B cell (primary cell): ENCODE results near the gene SNRPN. TPM values are rescaled to one million over a fixed set of nuclear protein-coding genes. Genes with fewer than 3 reads are reported as not detected.

Experiments
- ATAC-seq: fragments of 200-7000 bp; cut with Tn5 transposase; one replicate; pipeline ENCODE4 v1.10.0; 2021; ENCODE audit warnings: low read depth, mild to moderate bottlenecking, moderate number of reproducible peaks, moderate library complexity
- CTCF ChIA-PET: fragments of 350-600 bp; sonication (Branson Sonifier 250); formaldehyde crosslinking; loops from one replicate; lab custom pipeline; 2021; ENCODE audit warnings: antibody characterized with exemption, inconsistent platforms; lab: Charles Lee
- POLR2A ChIA-PET: fragments of 350-600 bp; sonication (Branson Sonifier 250); formaldehyde crosslinking; loops from one replicate; lab custom pipeline; 2021; ENCODE audit warnings: antibody characterized with exemption; lab: Charles Lee
- DNase-seq: peaks from one replicate; pipeline ENCODE4 v3.0.0; 2013
- H2AFZ ChIP-seq: 2 replicates; pipeline ENCODE4 v1.6.1; 2012; ENCODE audit warnings: mild to moderate bottlenecking, low read depth, low read length; ENCODE audit not compliant: insufficient read depth, poor library complexity, severe bottlenecking
- H3K27ac ChIP-seq, 2 donors: 1 replicate in 1 of 2; 2 replicates in 1 of 2; pipeline ENCODE4 v1.5.1; 2012 to 2013; ENCODE audit warnings: low read length in 2 of 2, mild to moderate bottlenecking in 2 of 2, moderate library complexity in 1 of 2
- H3K27me3 ChIP-seq, 4 experiments: fragments of 200-600 bp in 1 of 4; sonication (generic) in 1 of 4; replicated peaks in 1 of 4; 1 replicate in 2 of 4; 2 replicates in 2 of 4; pipeline versions ENCODE4 v1.6.1 to v1.7.0; 2013 to 2016; ENCODE audit warnings: low read length in 3 of 4, mild to moderate bottlenecking in 2 of 4, mixed read lengths in 1 of 4, moderate library complexity in 1 of 4; ENCODE audit not compliant: insufficient read depth in 4 of 4, control insufficient read depth in 3 of 4; ENCODE audit errors: control extremely low read depth in 1 of 4
- H3K36me3 ChIP-seq, 2 experiments: replicated peaks in 1 of 2; 1 replicate in 1 of 2; 2 replicates in 1 of 2; pipeline versions ENCODE4 v1.6.1 to v1.7.1; 2013; ENCODE audit warnings: low read length in 1 of 2; ENCODE audit not compliant: insufficient read depth in 2 of 2, control insufficient read depth in 1 of 2; ENCODE audit errors: control extremely low read depth in 1 of 2, extremely low read depth in 1 of 2
- H3K4me1 ChIP-seq, 2 donors: fragments of 200-600 bp in 1 of 2; sonication (generic) in 1 of 2; 1 replicate in 1 of 2; 2 replicates in 1 of 2; pipeline versions ENCODE4 v1.5.1 to v1.6.1; 2013 to 2017; ENCODE audit warnings: low read length in 2 of 2; ENCODE audit not compliant: control insufficient read depth in 2 of 2, insufficient read depth in 2 of 2
- H3K4me2 ChIP-seq: replicated peaks from 2 replicates; pipeline ENCODE3; 2012; ENCODE audit warnings: mild to moderate bottlenecking, low read depth, low read length; ENCODE audit not compliant: poor library complexity, severe bottlenecking
- H3K4me3 ChIP-seq, 5 experiments: fragments of 200-600 bp in 1 of 5; sonication (generic) in 1 of 5; 1 replicate in 3 of 5; 2 replicates in 2 of 5; pipeline versions ENCODE4 v1.5.1 to v1.7.0; 2011 to 2016; ENCODE audit warnings: low read length in 4 of 5, mild to moderate bottlenecking in 4 of 5, low read depth in 2 of 5, control low read depth in 1 of 5, moderate library complexity in 1 of 5; ENCODE audit not compliant: insufficient read depth in 1 of 5; ENCODE audit errors: control extremely low read depth in 1 of 5, extremely low read depth in 1 of 5
- H3K79me2 ChIP-seq: fragments of 200-600 bp; sonication (generic); one replicate; pipeline ENCODE4 v1.6.0; 2016; ENCODE audit warnings: low read length; ENCODE audit not compliant: control insufficient read depth, insufficient read depth
- H3K9ac ChIP-seq: fragments of 200-600 bp; sonication (generic); 2 replicates; pipeline ENCODE4 v1.6.1; 2017; ENCODE audit warnings: mild to moderate bottlenecking, low read length, moderate library complexity
- H3K9me3 ChIP-seq, 3 donors: one replicate each; pipeline versions ENCODE4 v1.6.1 to v1.7.1; 2013; ENCODE audit warnings: low read length in 2 of 3; ENCODE audit not compliant: control insufficient read depth in 2 of 3, insufficient read depth in 1 of 3; ENCODE audit errors: control extremely low read depth in 1 of 3
- H4K20me1 ChIP-seq: 2 replicates; pipeline ENCODE4 v1.6.0; 2012; ENCODE audit warnings: mild to moderate bottlenecking, low read length; ENCODE audit not compliant: insufficient read depth, control insufficient read depth, poor library complexity, severe bottlenecking
- H3K27ac Mint-ChIP-seq: one replicate; pipeline ENCODE4 v1.8.0; 2021; ENCODE audit warnings: mixed read lengths
- H3K27me3 Mint-ChIP-seq: one replicate; pipeline ENCODE4 v1.8.0; 2021; ENCODE audit warnings: mixed read lengths
- H3K4me1 Mint-ChIP-seq: one replicate; pipeline ENCODE4 v1.8.0; 2021; ENCODE audit warnings: mixed read lengths
- H3K4me3 Mint-ChIP-seq: one replicate; pipeline ENCODE4 v1.8.0; 2021; ENCODE audit warnings: mixed read lengths
- H3K9me3 Mint-ChIP-seq: one replicate; pipeline ENCODE4 v1.8.0; 2022; ENCODE audit warnings: mixed read lengths; ENCODE audit not compliant: insufficient read depth
- EZH2 ChIP-seq: IDR thresholded peaks from 2 replicates; pipeline ENCODE4 v1.6.1; 2012; ENCODE audit warnings: borderline replicate concordance, low read depth, mild to moderate bottlenecking, moderate library complexity, low read length; ENCODE audit not compliant: insufficient read depth, poor library complexity, severe bottlenecking
- WGBS: methylation state at CpG from one replicate; pipeline ENCODE4 v1.1.5; 2013; ENCODE audit warnings: missing lambda C conversion rate; ENCODE audit not compliant: insufficient coverage; 5-methylcytosine and 5-hydroxymethylcytosine counted together
- intact Hi-C: fragments of 100-400 bp; cut with micrococcal nuclease; formaldehyde crosslinking; loops from one replicate; pipeline ENCODE4 v1.10.0; 2022
- polyA plus RNA-seq: library from polyadenylated mRNA; depleted of rRNA; stranded (reverse); fragments of >200 nt; gene quantifications from 2 replicates; pipeline ENCODE4 v1.2.3, GENCODE V29; 2012
- total RNA-seq, 2 donors: library from RNA; stranded (reverse); fragments of 120-200 nt in 1 of 2; gene quantifications; 1 replicate in 1 of 2; 2 replicates in 1 of 2; pipeline versions ENCODE4 v1.2.3 to v1.2.4, GENCODE V29; 2013 to 2022
- TF ChIP-seq, protein P1 (sequence below): fragments of 200-600 bp; IDR thresholded peaks from one replicate; pipeline ENCODE4 v1.8.0; 2022; ENCODE audit warnings: antibody characterized with exemption, mild to moderate bottlenecking

Gene SNRPN
- total and polyA plus RNA-seq, 2 donors (not counting 1 experiment from before 2014, with no cell fraction given), result 83.6 to 119 TPM

DNA sequence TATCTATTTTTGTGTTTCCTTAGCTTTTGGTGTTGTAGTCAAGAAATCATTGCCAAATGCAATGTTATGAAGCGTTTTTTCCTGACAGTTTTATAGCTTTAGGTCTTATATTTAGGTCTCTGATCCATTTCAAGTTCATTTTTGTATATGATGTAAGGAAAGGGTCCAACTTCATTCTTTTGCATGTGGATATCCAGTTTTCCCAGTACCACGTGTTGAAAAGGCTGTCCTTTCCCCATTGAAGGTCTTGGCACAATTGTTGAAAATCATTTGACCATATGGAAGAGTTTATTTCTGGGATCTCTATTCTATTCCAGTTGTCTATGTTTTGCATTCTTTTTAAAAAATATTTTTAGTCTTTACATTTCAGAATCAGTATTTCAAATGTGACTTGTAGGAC lies 14.6 kb upstream of the SNRPN start:
- H4K20me1 ChIP-seq, result no peaks in the 10 kb centered on the region
- Mint-ChIP-seq H3K4me1 (no peaks in the 10 kb centered on the region), H3K4me3 (no peak overlapping the region), H3K9me3 (peaks cover 6% of the 10 kb centered on the region), H3K27me3 (no peaks in the 10 kb centered on the region), H3K27ac (no peak overlapping the region)
- peaks cover 0 to 6% (median 2%) of the 10 kb centered on the region in 3 donors for H3K9me3 ChIP-seq
- no peak overlapping the region for H3K4me2 ChIP-seq
- no peak overlapping the region for H3K9ac ChIP-seq
- no peak overlapping the region for H3K4me3 ChIP-seq
- CTCF ChIA-PET, result no interaction called here
- H3K79me2 ChIP-seq, result no peaks in the 10 kb centered on the region
- no peaks in the 10 kb centered on the region for H3K36me3 ChIP-seq
- H3K27ac ChIP-seq, result no peak overlapping the region
- no peak for ATAC-seq
- WGBS, result 40% methylated on average over 1 of the region's 2 CpGs
- POLR2A ChIA-PET, result no interaction called here
- no peaks in the 10 kb centered on the region for H3K27me3 ChIP-seq
- TF ChIP-seq, protein P1, sequence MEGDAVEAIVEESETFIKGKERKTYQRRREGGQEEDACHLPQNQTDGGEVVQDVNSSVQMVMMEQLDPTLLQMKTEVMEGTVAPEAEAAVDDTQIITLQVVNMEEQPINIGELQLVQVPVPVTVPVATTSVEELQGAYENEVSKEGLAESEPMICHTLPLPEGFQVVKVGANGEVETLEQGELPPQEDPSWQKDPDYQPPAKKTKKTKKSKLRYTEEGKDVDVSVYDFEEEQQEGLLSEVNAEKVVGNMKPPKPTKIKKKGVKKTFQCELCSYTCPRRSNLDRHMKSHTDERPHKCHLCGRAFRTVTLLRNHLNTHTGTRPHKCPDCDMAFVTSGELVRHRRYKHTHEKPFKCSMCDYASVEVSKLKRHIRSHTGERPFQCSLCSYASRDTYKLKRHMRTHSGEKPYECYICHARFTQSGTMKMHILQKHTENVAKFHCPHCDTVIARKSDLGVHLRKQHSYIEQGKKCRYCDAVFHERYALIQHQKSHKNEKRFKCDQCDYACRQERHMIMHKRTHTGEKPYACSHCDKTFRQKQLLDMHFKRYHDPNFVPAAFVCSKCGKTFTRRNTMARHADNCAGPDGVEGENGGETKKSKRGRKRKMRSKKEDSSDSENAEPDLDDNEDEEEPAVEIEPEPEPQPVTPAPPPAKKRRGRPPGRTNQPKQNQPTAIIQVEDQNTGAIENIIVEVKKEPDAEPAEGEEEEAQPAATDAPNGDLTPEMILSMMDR, result no peak
- TF ChIP-seq EZH2, result no peak
- H3K4me1 ChIP-seq, result no peaks in the 10 kb centered on the region
- intact Hi-C loops, result no loop called here
- DNase-seq, result no peak
- H2AFZ ChIP-seq, result no peak overlapping the region

DNA sequence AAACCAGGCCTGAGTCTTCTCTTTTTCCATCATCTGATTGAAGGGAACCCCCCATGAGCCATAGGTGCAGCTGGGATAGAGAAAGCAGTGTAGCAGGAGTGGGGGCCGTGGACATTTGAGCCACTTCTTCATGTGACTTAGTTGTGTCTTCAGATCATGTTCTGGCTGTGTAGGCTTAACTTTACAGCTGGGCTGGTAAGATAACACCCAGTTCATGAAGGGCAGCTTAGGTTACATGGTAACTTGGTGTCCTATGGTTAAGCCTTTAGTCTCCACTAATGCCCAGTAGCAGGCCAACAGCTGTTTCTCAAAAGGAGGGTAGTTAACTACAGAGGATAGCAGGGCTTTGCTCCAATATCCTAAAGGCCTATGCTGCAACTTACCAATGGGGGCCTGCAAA lies 11.4 kb upstream of the SNRPN start:
- WGBS, result 70% methylated on average over 1 of the region's 1 CpG
- H2AFZ ChIP-seq, result no peak overlapping the region
- no peak overlapping the region for H3K4me3 Mint-ChIP-seq
- no peak for ATAC-seq
- H3K4me1 ChIP-seq, result no peaks in the 10 kb centered on the region
- H3K27me3 ChIP-seq, result no peaks in the 10 kb centered on the region
- no peaks in the 10 kb centered on the region for H4K20me1 ChIP-seq
- no peak for DNase-seq
- H3K4me1 Mint-ChIP-seq, result no peaks in the 10 kb centered on the region
- no peak for TF ChIP-seq EZH2
- TF ChIP-seq, protein P1, result no peak
- H3K27ac Mint-ChIP-seq, result no peak overlapping the region
- no peak overlapping the region for H3K4me3 ChIP-seq
- intact Hi-C loops, result no loop called here
- H3K9ac ChIP-seq, result no peak overlapping the region
- CTCF ChIA-PET, result no interaction called here
- POLR2A ChIA-PET, result no interaction called here
- no peak overlapping the region for H3K27ac ChIP-seq
- H3K36me3 ChIP-seq, result no peaks in the 10 kb centered on the region
- H3K79me2 ChIP-seq, result no peaks in the 10 kb centered on the region
- no peak overlapping the region for H3K4me2 ChIP-seq
- no peaks in the 10 kb centered on the region for H3K9me3 Mint-ChIP-seq
- H3K27me3 Mint-ChIP-seq, result no peaks in the 10 kb centered on the region
- H3K9me3 ChIP-seq, result peaks cover 0 to 6% (median 2%) of the 10 kb centered on the region in 3 donors
